Measurements from ENCODE around the gene IFIT1. TPM values are rescaled to one million over a fixed set of nuclear protein-coding genes. Genes with fewer than 3 reads are reported as not detected.
A peak's percentile ranks its signal among the peaks of the same experiment; 100 is the strongest.
"Not testable (repeated sequence)": the region's sequence is repeated elsewhere in the genome, so short reads cannot be mapped to it uniquely, and the experiment has no call there.

Gene IFIT1
- total RNA-seq, 2 experiments from 2014 or later = 5.9 to 6.5 TPM

- Mint-ChIP-seq H3K4me1 (peaks cover 13% of the 10 kb centered on the region), H3K4me3 (no peak overlapping the region), H3K9me3 (ENCODE audit: low read depth) (no peaks in the 10 kb centered on the region), H3K27ac (no peak overlapping the region), H3K36me3 (ENCODE audit: low read depth) (no peaks in the 10 kb centered on the region), H3K27me3 (no peaks in the 10 kb centered on the region)
- POLR2A ChIA-PET = no interaction called here
- intact Hi-C loops (cut with DNase I, micrococcal nuclease) = no loop called here
- CTCF ChIA-PET = interaction anchor here (0.7 to 1.3 kb wide), 2 partner anchors 20 to 42 kb away, joined by 3 to 5 read pairs; no protein-coding TSS in a partner anchor
- ATAC-seq = no peak
- no peak for DNase-seq
Observed at GRCh38 chr10:89388806-89389205, 3.6 kb upstream of the IFIT1 start.

- H3K4me3 Mint-ChIP-seq = no peak overlapping the region
- H3K9me3 Mint-ChIP-seq (ENCODE audit: low read depth) = no peaks in the 10 kb centered on the region
- H3K27me3 Mint-ChIP-seq = no peaks in the 10 kb centered on the region
- no peak for DNase-seq
- no peak for ATAC-seq
- intact Hi-C loops (cut with DNase I, micrococcal nuclease) = no loop called here
- ChIA-PET POLR2A (no interaction called here), CTCF (interaction anchor here (0.6 to 1.3 kb wide), 2 partner anchors 20 to 305 kb away, joined by 3 to 5 read pairs; no protein-coding TSS in a partner anchor)
- H3K27ac Mint-ChIP-seq = no peak overlapping the region
- H3K36me3 Mint-ChIP-seq (ENCODE audit: low read depth) = no peaks in the 10 kb centered on the region
- peaks cover 17% of the 10 kb centered on the region for H3K4me1 Mint-ChIP-seq
Observed at GRCh38 chr10:89389254-89389653, 3.2 kb upstream of the IFIT1 start.

- ATAC-seq = no peak
- Mint-ChIP-seq H3K4me3 (no peak overlapping the region), H3K9me3 (ENCODE audit: low read depth) (no peaks in the 10 kb centered on the region), H3K36me3 (ENCODE audit: low read depth) (no peaks in the 10 kb centered on the region), H3K27ac (no peak overlapping the region), H3K27me3 (no peaks in the 10 kb centered on the region), H3K4me1 (peaks cover 24% of the 10 kb centered on the region)
- intact Hi-C loops (cut with DNase I, micrococcal nuclease) = loop anchor here in 1 of 2 experiments (5.0 kb wide), 1 partner anchor 303 kb away; no protein-coding TSS in a partner anchor
- DNase-seq = no peak
- POLR2A ChIA-PET = no interaction called here
- CTCF ChIA-PET = no interaction called here
Observed at GRCh38 chr10:89390476-89391225, 1.8 kb upstream of the IFIT1 start.

- ATAC-seq; H3K27ac Mint-ChIP-seq; H3K27me3 Mint-ChIP-seq; DNase-seq; H3K4me3 Mint-ChIP-seq; H3K36me3 Mint-ChIP-seq (ENCODE audit: low read depth); H3K9me3 Mint-ChIP-seq (ENCODE audit: low read depth); CTCF ChIA-PET; POLR2A ChIA-PET: not testable (repeated sequence)
- peaks cover 24% of the 10 kb centered on the region for H3K4me1 Mint-ChIP-seq
- intact Hi-C loops (cut with DNase I, micrococcal nuclease) = loop anchor here in 1 of 2 experiments (5.0 kb wide), 1 partner anchor 304 kb away; no protein-coding TSS in a partner anchor
Observed at GRCh38 chr10:89391226-89391576, 1.2 kb upstream of the IFIT1 start.

GRCh38 chr10:89392974-89393373 is 551 bp downstream of the IFIT1 start:
- Mint-ChIP-seq H3K27me3 (no peaks in the 10 kb centered on the region), H3K9me3 (ENCODE audit: low read depth) (no peaks in the 10 kb centered on the region), H3K4me3 (peak overlapping the region; percentile 72), H3K4me1 (peaks cover 29% of the 10 kb centered on the region), H3K36me3 (ENCODE audit: low read depth) (peaks cover 5% of the 10 kb centered on the region), H3K27ac (peak overlapping the region; percentile 79)
- ChIA-PET CTCF (interaction anchor here (0.7 to 1.7 kb wide), 12 partner anchors 10 to 458 kb away, joined by 3 to 11 read pairs (median 3); partner anchors contain the start of gene IFIT5), POLR2A (no interaction called here)
- ATAC-seq (peak; percentile 23), DNase-seq (no peak)
- intact Hi-C loops (cut with DNase I, micrococcal nuclease) = loop anchor here (1.0 to 5.0 kb wide), 5 partner anchors 21 to 308 kb away; partner anchors contain the start of genes IFIT5 (in 2 of the 2) and KIF20B (in 1 of the 2)

- intact Hi-C loops (cut with DNase I, micrococcal nuclease) = loop anchor here (2.0 to 5.0 kb wide), 2 partner anchors 21 to 307 kb away; partner anchors contain the start of gene IFIT5 (in 1 of the 2)
- no peak overlapping the region for H3K27ac Mint-ChIP-seq
- no peak for DNase-seq
- ChIA-PET CTCF (interaction anchor here (0.7 to 1.5 kb wide), 2 partner anchors 18 to 177 kb away, joined by 3 to 5 read pairs; no protein-coding TSS in a partner anchor), POLR2A (no interaction called here)
- H3K9me3 Mint-ChIP-seq (ENCODE audit: low read depth) = no peaks in the 10 kb centered on the region
- H3K4me3 Mint-ChIP-seq = no peak overlapping the region
- peaks cover 32% of the 10 kb centered on the region for H3K4me1 Mint-ChIP-seq
- H3K36me3 Mint-ChIP-seq (ENCODE audit: low read depth) = peaks cover 8% of the 10 kb centered on the region
- ATAC-seq = no peak
- H3K27me3 Mint-ChIP-seq = no peaks in the 10 kb centered on the region
Observed at GRCh38 chr10:89393898-89394297, 1.5 kb downstream of the IFIT1 start.

- no peaks in the 10 kb centered on the region for H3K9me3 Mint-ChIP-seq (ENCODE audit: low read depth)
- ATAC-seq (no peak), DNase-seq (no peak)
- H3K27ac Mint-ChIP-seq = no peak overlapping the region
- no peaks in the 10 kb centered on the region for H3K27me3 Mint-ChIP-seq
- peaks cover 10% of the 10 kb centered on the region for H3K36me3 Mint-ChIP-seq (ENCODE audit: low read depth)
- H3K4me3 Mint-ChIP-seq = no peak overlapping the region
- ChIA-PET POLR2A (no interaction called here), CTCF (interaction anchor here (0.7 kb wide), 1 partner anchor 71 kb away, joined by 4 read pairs; no protein-coding TSS in a partner anchor)
- H3K4me1 Mint-ChIP-seq = peaks cover 35% of the 10 kb centered on the region
- intact Hi-C loops (cut with DNase I, micrococcal nuclease) = no loop called here
Observed at GRCh38 chr10:89395141-89395540, 2.7 kb downstream of the IFIT1 start.

- intact Hi-C loops (cut with DNase I, micrococcal nuclease) = no loop called here
- Mint-ChIP-seq H3K9me3 (ENCODE audit: low read depth) (no peaks in the 10 kb centered on the region), H3K4me1 (peaks cover 24% of the 10 kb centered on the region), H3K27ac (no peak overlapping the region), H3K4me3 (no peak overlapping the region), H3K27me3 (no peaks in the 10 kb centered on the region), H3K36me3 (ENCODE audit: low read depth) (peaks cover 13% of the 10 kb centered on the region)
- POLR2A ChIA-PET = no interaction called here
- ATAC-seq = peak; percentile 36
- no peak for DNase-seq
- CTCF ChIA-PET = interaction anchor here (0.6 kb wide), 1 partner anchor 21 kb away, joined by 3 read pairs; no protein-coding TSS in a partner anchor
Observed at GRCh38 chr10:89398003-89398749, 5.8 kb downstream of the IFIT1 start.

GRCh38 chr10:89399956-89400355 is 7.5 kb downstream of the IFIT1 start:
- peaks cover 16% of the 10 kb centered on the region for H3K4me1 Mint-ChIP-seq
- H3K27me3 Mint-ChIP-seq = no peaks in the 10 kb centered on the region
- peaks cover 13% of the 10 kb centered on the region for H3K36me3 Mint-ChIP-seq (ENCODE audit: low read depth)
- ChIA-PET CTCF (no interaction called here), POLR2A (no interaction called here)
- intact Hi-C loops (cut with DNase I, micrococcal nuclease) = no loop called here
- ATAC-seq (peak; percentile 16), DNase-seq (no peak)
- H3K4me3 Mint-ChIP-seq = no peak overlapping the region
- H3K27ac Mint-ChIP-seq = no peak overlapping the region
- H3K9me3 Mint-ChIP-seq (ENCODE audit: low read depth) = no peaks in the 10 kb centered on the region

- ATAC-seq (no peak), DNase-seq (no peak)
- H3K4me3 Mint-ChIP-seq = no peak overlapping the region
- intact Hi-C loops (cut with DNase I, micrococcal nuclease) = no loop called here
- no peaks in the 10 kb centered on the region for H3K27me3 Mint-ChIP-seq
- H3K27ac Mint-ChIP-seq = no peak overlapping the region
- H3K9me3 Mint-ChIP-seq (ENCODE audit: low read depth) = no peaks in the 10 kb centered on the region
- ChIA-PET POLR2A (no interaction called here), CTCF (interaction anchor here (0.7 to 1.4 kb wide), 5 partner anchors 11 to 153 kb away, joined by 3 to 6 read pairs (median 4); partner anchors contain the start of gene IFIT1)
- H3K4me1 Mint-ChIP-seq = peaks cover 6% of the 10 kb centered on the region
- H3K36me3 Mint-ChIP-seq (ENCODE audit: low read depth) = peaks cover 10% of the 10 kb centered on the region
Observed at GRCh38 chr10:89403043-89403442, 10.6 kb downstream of the IFIT1 start.

- Mint-ChIP-seq H3K27me3 (no peaks in the 10 kb centered on the region), H3K36me3 (ENCODE audit: low read depth) (peaks cover 7% of the 10 kb centered on the region)
Observed at GRCh38 chr10:89404104-89405047, 12.0 kb downstream of the IFIT1 start.

More at GRCh38 chr10:89404104-89405047, 12.0 kb downstream of the IFIT1 start:
- intact Hi-C loops (cut with DNase I, micrococcal nuclease) = no loop called here
- ChIA-PET POLR2A (no interaction called here), CTCF (no interaction called here)
- no peak for ATAC-seq
- no peak for DNase-seq
- H3K9me3 Mint-ChIP-seq (ENCODE audit: low read depth) = no peaks in the 10 kb centered on the region
- no peak overlapping the region for H3K4me3 Mint-ChIP-seq
- no peak overlapping the region for H3K27ac Mint-ChIP-seq
- H3K4me1 Mint-ChIP-seq = peaks cover 2% of the 10 kb centered on the region

Data from activated CD4-positive, alpha-beta T cell treated with anti-CD3 and anti-CD28 coated beads for 36 hours (primary cell).